Astrocyte of the hippocampus (primary cell): Measurements from ENCODE around the gene FZD8.

ENCODE experiments used
- DNase-seq: peaks from one replicate; pipeline ENCODE4 v3.0.0; 2011; ENCODE audit warnings: low read depth, low spot score

The FZD8 gene

DNA sequence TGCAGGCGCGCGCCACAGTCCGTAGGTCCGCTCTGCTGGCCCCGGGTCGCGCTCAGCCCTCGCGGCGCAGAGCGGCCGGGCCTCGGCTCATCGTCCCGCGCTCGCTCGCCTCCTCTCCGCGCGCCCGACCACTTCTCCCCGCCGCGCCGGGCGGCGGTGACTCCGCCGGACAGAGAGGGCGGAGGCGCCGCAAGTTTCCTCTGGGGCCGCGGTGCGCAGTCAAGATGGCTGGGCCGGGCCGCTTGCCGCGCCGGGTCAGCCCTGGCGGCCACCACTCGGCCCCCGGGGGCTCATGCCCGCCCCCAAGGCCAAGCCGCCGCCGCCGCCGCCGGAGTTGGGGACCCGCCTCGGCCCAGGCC, 441 bp downstream of the FZD8 start:
- peak; percentile 75 for DNase-seq

DNA sequence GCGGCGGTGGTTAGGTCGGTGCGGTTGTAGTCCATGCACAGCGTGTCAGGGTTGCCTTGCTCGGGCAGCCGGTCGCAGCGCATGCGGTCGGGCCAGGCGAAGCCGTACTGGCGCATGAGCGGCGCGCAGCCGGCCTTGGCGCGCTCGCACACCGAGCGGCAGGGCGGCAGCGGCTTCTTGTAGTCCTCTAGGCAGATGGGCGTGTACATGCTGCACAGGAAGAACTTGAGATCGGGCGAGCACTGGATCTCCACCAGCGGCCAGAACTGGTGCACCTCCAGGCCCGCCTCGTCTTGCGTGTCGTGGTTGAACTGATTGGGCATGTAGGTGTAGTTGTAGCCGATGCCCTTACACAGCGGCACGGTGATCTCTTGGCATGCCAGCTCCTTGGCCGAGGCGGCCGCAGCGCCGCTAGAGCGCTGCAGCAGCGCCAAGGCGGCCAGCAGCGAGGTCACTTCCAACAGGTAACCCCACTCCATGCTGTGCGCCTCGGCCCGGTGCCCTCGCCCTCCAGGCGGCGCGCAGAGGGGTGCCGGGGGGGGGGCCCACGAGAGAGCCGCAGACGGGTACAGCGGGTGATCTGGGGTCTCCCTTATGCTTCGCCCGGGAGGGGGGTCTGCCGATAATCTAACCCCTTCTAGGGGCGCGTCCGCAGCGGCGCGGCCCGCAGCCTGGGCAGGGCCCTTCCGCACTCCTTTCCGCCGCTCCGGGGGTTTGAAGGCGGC, 983 bp downstream of the FZD8 start:
- peak; percentile 91 for DNase-seq

GRCh38 chr10:35640474-35640873, 1.6 kb downstream of the FZD8 start:
- DNase-seq, result peak; percentile 89

DNA sequence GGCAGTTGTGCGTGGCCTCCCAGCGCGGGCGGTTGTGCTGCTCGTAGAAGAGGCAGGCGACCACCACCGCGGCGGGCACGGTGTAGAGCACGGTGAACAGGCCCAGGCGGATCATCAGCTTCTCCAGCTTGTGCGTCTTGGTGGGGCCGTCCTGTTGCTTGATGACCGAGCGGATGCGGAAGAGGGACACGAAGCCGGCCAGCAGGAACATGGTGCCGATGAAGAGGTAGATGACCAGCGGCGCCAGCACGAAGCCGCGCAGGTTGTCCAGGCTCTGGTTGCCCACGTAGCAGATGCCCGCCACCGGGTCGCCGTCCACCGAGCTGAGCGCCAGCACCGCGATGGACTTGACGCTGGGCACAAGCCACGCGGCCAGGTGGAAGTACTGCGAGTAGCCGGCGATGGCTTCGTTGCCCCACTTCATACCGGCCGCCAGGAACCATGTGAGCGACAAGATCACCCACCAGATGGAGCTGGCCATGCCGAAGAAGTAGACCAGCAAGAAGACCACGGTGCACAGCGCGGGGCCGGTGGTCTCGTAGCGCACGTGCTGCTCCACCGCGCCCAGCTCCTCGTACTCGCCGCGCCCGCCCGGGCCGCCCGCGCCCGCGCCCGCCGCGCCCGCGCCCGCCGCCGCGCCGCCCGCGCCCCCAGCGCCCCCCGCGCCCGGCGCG, 2.2 kb downstream of the FZD8 start:
- peak; percentile 71 for DNase-seq

DNA sequence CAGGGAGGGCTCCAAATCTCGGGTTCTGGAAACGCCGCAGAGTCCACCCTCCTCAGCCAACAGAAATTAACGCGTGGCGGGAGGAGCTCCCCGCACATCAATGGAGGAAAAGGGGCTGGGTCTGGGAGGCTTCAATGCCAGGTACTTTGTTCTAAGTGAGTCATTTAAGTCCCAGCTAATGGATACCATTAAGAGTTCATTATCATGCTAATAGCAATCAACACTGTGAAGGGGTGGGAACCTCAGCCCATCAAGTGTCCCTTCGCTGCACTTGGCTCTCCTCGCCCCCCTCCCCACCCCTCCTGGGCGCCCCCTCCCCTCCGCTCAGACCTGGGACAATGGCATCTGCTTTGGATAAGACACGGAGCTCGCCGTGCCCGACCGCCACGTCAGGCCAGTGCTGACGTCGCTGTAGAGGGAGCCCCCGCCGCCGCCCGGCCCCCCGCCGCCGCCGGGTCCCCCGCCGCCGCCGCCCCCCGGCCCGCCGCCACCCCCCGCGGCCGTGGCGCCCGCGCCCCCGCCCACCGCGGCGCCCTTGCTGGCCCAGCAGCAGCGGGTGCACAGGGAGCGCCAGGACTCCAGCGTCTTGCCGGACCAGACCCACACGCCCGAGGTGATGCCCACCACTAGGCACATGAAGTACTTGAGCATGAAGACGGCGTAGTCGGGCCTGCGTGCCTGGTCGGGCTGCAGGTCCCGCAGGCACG, 2.9 kb downstream of the FZD8 start:
- peak; percentile 20 for DNase-seq

- no peak for DNase-seq
These were observed 4.0 kb downstream of the FZD8 start for GRCh38 chr10:35638101-35638500.

DNA sequence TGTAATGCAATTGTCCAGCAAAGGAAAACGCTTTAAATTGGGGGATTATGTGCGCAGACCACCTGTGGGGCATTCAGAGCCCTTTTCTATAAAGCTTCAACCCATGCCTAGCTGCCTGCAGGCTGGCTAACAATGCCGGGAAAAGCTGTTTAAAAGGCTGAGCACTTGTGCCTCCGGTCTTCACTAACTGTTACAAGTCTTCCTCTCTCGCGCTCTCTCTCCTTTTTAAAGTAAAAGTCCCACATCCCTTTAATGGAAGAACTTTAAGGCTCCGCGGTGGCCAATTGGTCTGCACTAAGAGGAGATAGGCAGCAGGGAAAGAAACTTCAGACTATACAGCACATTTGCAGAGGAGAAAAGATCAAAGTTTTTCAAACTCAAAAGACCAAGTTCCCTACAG, 4.6 kb downstream of the FZD8 start:
- peak; percentile 33 for DNase-seq

GRCh38 chr10:35636956-35637355, 5.1 kb downstream of the FZD8 start:
- no peak for DNase-seq

DNA sequence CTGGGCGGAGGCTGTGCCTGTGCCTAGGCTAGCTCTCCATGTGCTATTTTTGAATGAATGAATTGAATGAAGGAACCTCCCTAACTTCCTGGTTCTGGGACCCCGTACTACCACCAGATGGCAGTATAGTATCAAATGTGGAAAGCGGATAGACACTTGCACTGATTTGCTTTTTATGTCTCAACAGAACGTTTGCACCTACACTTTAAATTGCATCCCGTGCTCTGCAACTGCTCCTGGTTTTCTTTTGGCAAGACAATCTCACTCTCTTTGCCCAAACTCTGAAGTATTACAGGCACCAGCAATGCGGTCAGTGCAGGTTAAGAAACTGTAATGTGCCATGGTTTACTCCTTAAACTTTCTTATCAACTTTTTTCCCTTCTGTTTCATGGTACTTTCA, 6.5 kb downstream of the FZD8 start:
- DNase-seq, result peak; percentile 82

GRCh38 chr10:35633006-35633980, 8.8 kb downstream of the FZD8 start:
- no peak for DNase-seq

- no peak for DNase-seq
These were observed 10.1 kb downstream of the FZD8 start for GRCh38 chr10:35632027-35632426.

GRCh38 chr10:35631404-35631803, 10.7 kb downstream of the FZD8 start:
- DNase-seq, result no peak

DNA sequence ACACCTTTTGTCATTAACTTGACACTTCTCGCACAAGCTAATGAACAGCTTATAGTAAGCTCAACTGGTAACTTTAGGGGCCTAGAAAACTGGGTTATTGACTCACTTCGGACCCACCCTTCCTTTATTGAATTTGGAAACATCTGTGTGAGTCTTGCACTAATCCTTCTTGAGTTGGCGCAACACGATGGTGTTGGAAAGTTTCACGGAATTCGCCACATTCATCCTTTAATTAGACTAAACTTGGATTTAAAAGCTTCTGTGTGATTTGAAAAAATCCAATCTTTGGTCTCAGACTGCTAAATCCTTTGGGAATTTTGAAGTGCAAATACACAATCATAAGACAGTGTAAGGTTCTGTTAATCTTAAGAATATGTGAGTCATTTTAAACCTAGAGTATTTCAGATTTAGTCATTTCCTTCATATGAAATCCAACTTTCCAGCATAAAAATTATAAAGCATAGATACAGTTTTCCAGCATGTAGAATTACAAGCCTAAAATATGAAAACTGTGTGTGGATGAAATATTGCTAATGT, 15.1 kb downstream of the FZD8 start:
- no peak for DNase-seq

- no peak for DNase-seq
These were observed 27.8 kb downstream of the FZD8 start for GRCh38 chr10:35614312-35614711.

- DNase-seq, result peak; percentile 31
These were observed 28.4 kb downstream of the FZD8 start for GRCh38 chr10:35613597-35614226.

GRCh38 chr10:35613107-35613440, 29.0 kb downstream of the FZD8 start:
- DNase-seq, result no peak

DNA sequence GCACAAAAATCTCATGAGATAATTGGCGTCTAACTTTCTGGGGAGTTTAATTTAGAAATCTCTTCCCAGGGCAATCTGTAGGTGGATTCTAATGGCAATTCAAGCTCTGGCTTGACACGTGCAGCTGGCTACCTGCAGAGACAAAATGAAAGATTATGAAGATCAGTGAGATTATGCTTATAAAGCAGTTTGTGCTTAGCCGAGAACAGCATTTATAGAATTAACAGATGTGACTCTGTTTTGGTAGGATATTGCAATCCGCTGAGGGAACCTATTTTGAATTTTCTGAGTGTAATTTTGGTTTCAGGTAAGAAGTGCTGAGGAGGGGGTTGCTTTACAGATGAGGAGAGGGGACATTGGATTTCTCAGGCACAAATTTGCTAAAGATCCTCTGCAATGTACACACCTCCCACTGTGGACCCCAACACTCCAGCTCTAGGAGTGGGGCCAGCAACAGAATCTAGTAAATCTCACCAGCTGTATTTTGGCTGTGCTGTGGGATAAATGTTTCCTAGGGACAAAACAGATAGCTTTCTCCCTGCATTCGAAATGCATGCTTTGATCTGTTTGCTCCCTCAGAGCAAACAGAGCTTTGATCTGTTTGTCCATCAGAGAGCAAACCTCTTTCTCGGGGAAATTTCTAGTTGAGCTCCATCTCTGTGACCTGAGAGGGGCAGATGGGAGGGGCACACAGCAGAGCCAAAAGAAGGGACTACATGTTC, 29.6 kb downstream of the FZD8 start:
- no peak for DNase-seq

DNA sequence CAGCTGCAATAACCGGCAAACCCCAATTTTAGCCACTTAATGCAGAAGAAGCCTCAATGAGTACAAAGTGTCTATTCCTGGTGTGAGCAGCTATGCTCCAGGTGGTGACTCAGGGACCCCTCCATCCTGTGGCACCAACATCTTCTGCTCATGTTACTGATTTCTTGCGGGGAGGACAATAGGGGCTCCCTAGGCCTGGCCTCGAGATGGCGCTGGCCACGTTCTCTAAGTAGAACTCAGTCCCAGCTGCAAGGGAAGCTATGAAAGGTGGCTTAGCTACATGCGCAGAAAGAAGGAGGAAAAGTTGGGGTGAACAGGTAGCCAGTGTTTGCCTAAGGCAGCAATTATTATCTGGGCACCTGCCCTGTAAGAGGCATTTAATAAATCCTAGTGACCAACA, 30.3 kb downstream of the FZD8 start:
- DNase-seq, result no peak

DNA sequence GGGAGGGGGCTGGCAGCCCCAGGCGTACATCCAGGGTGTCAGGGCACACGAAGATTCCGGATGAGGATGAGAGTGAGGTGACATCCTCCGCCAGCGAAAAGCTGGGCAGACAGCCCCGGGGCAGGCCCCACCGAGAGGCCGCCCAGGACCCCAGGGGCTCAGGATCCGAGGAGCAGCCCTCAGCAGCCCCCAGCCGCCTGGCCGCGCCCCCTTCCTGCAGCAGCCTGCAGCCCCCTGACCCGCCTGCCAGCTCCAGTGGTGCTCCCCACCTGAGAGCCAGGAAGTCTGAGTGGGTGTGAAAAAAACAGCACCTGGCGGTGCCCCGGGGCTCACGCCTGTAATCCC, 33.8 kb downstream of the FZD8 start:
- no peak for DNase-seq

DNA sequence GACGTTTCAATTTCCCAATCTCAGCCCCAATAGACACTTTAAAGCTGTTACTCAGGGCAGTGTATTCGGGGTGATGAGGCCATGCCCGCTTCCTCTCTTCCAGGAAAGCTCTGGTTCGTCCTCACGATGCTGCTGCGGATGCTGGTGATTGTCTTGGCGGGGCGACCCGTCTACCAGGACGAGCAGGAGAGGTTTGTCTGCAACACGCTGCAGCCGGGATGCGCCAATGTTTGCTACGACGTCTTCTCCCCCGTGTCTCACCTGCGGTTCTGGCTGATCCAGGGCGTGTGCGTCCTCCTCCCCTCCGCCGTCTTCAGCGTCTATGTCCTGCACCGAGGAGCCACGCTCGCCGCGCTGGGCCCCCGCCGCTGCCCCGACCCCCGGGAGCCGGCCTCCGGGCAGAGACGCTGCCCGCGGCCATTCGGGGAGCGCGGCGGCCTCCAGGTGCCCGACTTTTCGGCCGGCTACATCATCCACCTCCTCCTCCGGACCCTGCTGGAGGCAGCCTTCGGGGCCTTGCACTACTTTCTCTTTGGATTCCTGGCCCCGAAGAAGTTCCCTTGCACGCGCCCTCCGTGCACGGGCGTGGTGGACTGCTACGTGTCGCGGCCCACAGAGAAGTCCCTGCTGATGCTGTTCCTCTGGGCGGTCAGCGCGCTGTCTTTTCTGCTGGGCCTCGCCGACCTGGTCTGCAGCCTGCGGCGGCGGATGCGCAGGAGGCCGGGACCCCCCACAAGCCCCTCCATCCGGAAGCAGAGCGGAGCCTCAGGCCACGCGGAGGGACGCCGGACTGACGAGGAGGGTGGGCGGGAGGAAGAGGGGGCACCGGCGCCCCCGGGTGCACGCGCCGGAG, 34.4 kb downstream of the FZD8 start:
- peak; percentile 39 for DNase-seq
